Neural cell (in vitro differentiated cells): Measurements from ENCODE around the gene UBXN2A. TPM values are rescaled to one million over a fixed set of nuclear protein-coding genes. Genes with fewer than 3 reads are reported as not detected.

Source experiments
- H2AFZ ChIP-seq: fragments of 200-600, 300-800 bp; sonication (generic), shearing (Covaris generic); 2 replicates; pipeline ENCODE4 v1.6.0; 2014; ENCODE audit warnings: low read depth, mild to moderate bottlenecking, antibody characterized with exemption, low read length, moderate library complexity
- H3F3A ChIP-seq: fragments of 200-600 bp; shearing (Covaris generic); 2 replicates; pipeline ENCODE4 v1.6.1; 2016; ENCODE audit warnings: mild to moderate bottlenecking, moderate library complexity, mixed read lengths, antibody characterized with exemption, low read length; ENCODE audit not compliant: insufficient read depth, poor library complexity, severe bottlenecking
- H3K27ac ChIP-seq: fragments of 200-600, 300-800 bp; sonication (generic), shearing (Covaris generic); 2 replicates; pipeline ENCODE4 v1.5.1; 2014; ENCODE audit warnings: mild to moderate bottlenecking, low read length, moderate library complexity
- H3K27me3 ChIP-seq: fragments of 300-800, 200-600 bp; sonication (generic), shearing (Covaris generic); 2 replicates; pipeline ENCODE4 v1.6.0; 2014; ENCODE audit warnings: mild to moderate bottlenecking, low read depth, low read length, moderate library complexity; ENCODE audit not compliant: insufficient read depth
- H3K36me3 ChIP-seq: fragments of 300-800, 200-600 bp; sonication (generic), shearing (Covaris generic); 2 replicates; pipeline ENCODE4 v1.5.1; 2014; ENCODE audit warnings: mild to moderate bottlenecking, antibody characterized with exemption, low read length, moderate library complexity; ENCODE audit not compliant: insufficient read depth
- H3K4me2 ChIP-seq: fragments of 300-800, 200-600 bp; sonication (generic), shearing (Covaris generic); 2 replicates; pipeline ENCODE4 v1.6.0; 2014; ENCODE audit warnings: mild to moderate bottlenecking, low read length
- H3K4me3 ChIP-seq: fragments of 300-800, 200-600 bp; sonication (generic), shearing (Covaris generic); 2 replicates; pipeline ENCODE4 v1.5.1; 2014; ENCODE audit warnings: mild to moderate bottlenecking, low read length, moderate library complexity
- H3K79me2 ChIP-seq: fragments of 200-600 bp; shearing (Covaris generic); replicated peaks from 2 replicates; pipeline ENCODE4 v1.6.0; 2014; ENCODE audit warnings: mild to moderate bottlenecking, low read length, moderate library complexity; ENCODE audit not compliant: insufficient read depth
- H3K9ac ChIP-seq: fragments of 300-800, 200-600 bp; sonication (generic), shearing (Covaris generic); 2 replicates; pipeline ENCODE4 v1.6.1; 2016; ENCODE audit warnings: mild to moderate bottlenecking, low read length, mixed read lengths
- H3K9me2 ChIP-seq: fragments of 200-600 bp; shearing (Covaris generic); 2 replicates; pipeline ENCODE4 v1.6.1; 2016; ENCODE audit warnings: mild to moderate bottlenecking, low read length, mixed read lengths; ENCODE audit not compliant: insufficient read depth
- H3K9me3 ChIP-seq: fragments of 200-600, 300-800 bp; sonication (generic), shearing (Covaris generic); 2 replicates; pipeline ENCODE4 v1.6.1; 2016; ENCODE audit warnings: mild to moderate bottlenecking, mixed run types, low read length, moderate library complexity, mixed read lengths
- H4K20me1 ChIP-seq: fragments of 200-600 bp; shearing (Covaris generic); 2 replicates; pipeline ENCODE4 v1.6.1; 2016; ENCODE audit warnings: mild to moderate bottlenecking, mixed run types; ENCODE audit not compliant: insufficient read depth
- EP300 ChIP-seq: fragments of 450-650 bp; conservative IDR thresholded peaks from 2 replicates; pipeline ENCODE4 v1.6.1; 2014; ENCODE audit warnings: antibody characterized with exemption, mild to moderate bottlenecking, moderate library complexity; ENCODE audit not compliant: poor library complexity, severe bottlenecking
- EZH2 ChIP-seq: fragments of 200-600, 300-800 bp; shearing (Covaris generic), sonication (generic); IDR thresholded peaks from 2 replicates; pipeline ENCODE4 v1.6.1; 2014; ENCODE audit warnings: antibody characterized with exemption, low read length, borderline replicate concordance, mild to moderate bottlenecking; ENCODE audit not compliant: insufficient read depth, poor library complexity, severe bottlenecking
- MXI1 ChIP-seq: fragments of 450-650 bp; conservative IDR thresholded peaks from 2 replicates; pipeline ENCODE4 v1.6.1; 2014; ENCODE audit warnings: antibody characterized with exemption, mild to moderate bottlenecking; ENCODE audit not compliant: poor library complexity, severe bottlenecking
- POLR2AphosphoS5 ChIP-seq: IDR thresholded peaks from 2 replicates; pipeline ENCODE4 v1.6.1; 2012
- RAD21 ChIP-seq: fragments of 450-650 bp; conservative IDR thresholded peaks from 2 replicates; pipeline ENCODE4 v1.6.1; 2014; ENCODE audit warnings: antibody characterized with exemption, mild to moderate bottlenecking, moderate library complexity
- SMC3 ChIP-seq: fragments of 450-650 bp; conservative IDR thresholded peaks from 2 replicates; pipeline ENCODE4 v1.6.1; 2014; ENCODE audit warnings: antibody characterized with exemption, mild to moderate bottlenecking, moderate library complexity; ENCODE audit not compliant: poor library complexity
- TAF1 ChIP-seq: IDR thresholded peaks from 2 replicates; pipeline ENCODE4 v1.6.1; 2012; ENCODE audit warnings: low read depth
- polyA plus RNA-seq: library from polyadenylated mRNA; depleted of rRNA; stranded (reverse); fragments of >200 nt; gene quantifications from 2 replicates; pipeline ENCODE4 v1.2.3, GENCODE V29; 2014
- TF ChIP-seq, protein P1 (sequence below): IDR thresholded peaks from 2 replicates; pipeline ENCODE4 v1.6.1; 2012; ENCODE audit warnings: borderline replicate concordance
- TF ChIP-seq, protein P2 (sequence below): fragments of 450-650 bp; IDR thresholded peaks from 2 replicates; pipeline ENCODE4 v1.5.1; 2014; ENCODE audit warnings: antibody characterized with exemption, mild to moderate bottlenecking, moderate library complexity; ENCODE audit not compliant: poor library complexity, severe bottlenecking

Gene UBXN2A
- polyA plus RNA-seq, 1 donor from 2014 or later, result 11.0 TPM

DNA sequence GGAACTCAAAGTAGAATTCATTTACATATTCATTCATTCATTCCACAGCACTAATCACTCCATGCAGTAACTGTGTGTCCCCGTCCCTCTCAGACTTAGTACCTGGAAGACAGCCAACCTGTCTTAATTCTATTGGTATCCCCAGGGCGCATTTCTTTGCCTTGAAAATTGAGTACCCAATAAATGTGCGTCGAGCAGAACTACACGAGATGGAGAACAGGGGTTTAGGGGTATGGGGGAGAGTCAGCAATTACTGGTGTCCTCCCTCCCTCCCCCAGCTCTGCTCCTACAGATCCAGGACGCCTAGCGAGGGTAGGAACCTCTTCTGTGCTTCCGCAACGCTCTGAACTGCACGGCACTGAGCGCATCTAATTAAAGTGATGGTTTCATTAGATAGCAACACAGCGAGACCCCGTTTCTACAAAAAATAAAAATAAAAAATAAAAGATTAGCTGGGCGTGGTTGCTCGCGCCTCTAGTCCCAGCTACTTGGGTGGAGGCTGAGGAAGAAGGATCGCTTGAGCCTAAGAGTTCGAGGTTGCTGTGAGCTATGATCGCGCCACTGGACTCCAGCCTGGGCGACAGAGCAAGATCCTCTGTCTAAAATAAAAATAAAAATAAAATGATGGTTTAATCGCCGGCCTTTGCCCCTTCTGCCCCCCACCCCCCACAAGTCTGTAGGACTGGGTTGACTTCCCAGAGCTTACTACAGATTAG lies 108.7 kb downstream of the UBXN2A start:
- Histone ChIP-seq H3K4me3 (peak overlapping the region; percentile 94), H3K27ac (no peak overlapping the region), H3F3A (no peaks in the 10 kb centered on the region), H3K9me3 (no peaks in the 10 kb centered on the region), H4K20me1 (no peaks in the 10 kb centered on the region), H3K4me2 (no peak overlapping the region), H3K36me3 (no peaks in the 10 kb centered on the region), H2AFZ (peak overlapping the region; percentile 83), H3K9me2 (no peaks in the 10 kb centered on the region), H3K79me2 (peaks cover 9% of the 10 kb centered on the region), H3K9ac (peak overlapping the region; percentile 84), H3K27me3 (no peaks in the 10 kb centered on the region)
- TF ChIP-seq POLR2AphosphoS5 (no peak), TAF1 (no peak), EP300 (no peak), EZH2 (no peak), MXI1 (no peak), RAD21 (no peak), SMC3 (no peak)
- TF ChIP-seq, protein P1, sequence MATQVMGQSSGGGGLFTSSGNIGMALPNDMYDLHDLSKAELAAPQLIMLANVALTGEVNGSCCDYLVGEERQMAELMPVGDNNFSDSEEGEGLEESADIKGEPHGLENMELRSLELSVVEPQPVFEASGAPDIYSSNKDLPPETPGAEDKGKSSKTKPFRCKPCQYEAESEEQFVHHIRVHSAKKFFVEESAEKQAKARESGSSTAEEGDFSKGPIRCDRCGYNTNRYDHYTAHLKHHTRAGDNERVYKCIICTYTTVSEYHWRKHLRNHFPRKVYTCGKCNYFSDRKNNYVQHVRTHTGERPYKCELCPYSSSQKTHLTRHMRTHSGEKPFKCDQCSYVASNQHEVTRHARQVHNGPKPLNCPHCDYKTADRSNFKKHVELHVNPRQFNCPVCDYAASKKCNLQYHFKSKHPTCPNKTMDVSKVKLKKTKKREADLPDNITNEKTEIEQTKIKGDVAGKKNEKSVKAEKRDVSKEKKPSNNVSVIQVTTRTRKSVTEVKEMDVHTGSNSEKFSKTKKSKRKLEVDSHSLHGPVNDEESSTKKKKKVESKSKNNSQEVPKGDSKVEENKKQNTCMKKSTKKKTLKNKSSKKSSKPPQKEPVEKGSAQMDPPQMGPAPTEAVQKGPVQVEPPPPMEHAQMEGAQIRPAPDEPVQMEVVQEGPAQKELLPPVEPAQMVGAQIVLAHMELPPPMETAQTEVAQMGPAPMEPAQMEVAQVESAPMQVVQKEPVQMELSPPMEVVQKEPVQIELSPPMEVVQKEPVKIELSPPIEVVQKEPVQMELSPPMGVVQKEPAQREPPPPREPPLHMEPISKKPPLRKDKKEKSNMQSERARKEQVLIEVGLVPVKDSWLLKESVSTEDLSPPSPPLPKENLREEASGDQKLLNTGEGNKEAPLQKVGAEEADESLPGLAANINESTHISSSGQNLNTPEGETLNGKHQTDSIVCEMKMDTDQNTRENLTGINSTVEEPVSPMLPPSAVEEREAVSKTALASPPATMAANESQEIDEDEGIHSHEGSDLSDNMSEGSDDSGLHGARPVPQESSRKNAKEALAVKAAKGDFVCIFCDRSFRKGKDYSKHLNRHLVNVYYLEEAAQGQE, result no peak
- TF ChIP-seq, protein P2, sequence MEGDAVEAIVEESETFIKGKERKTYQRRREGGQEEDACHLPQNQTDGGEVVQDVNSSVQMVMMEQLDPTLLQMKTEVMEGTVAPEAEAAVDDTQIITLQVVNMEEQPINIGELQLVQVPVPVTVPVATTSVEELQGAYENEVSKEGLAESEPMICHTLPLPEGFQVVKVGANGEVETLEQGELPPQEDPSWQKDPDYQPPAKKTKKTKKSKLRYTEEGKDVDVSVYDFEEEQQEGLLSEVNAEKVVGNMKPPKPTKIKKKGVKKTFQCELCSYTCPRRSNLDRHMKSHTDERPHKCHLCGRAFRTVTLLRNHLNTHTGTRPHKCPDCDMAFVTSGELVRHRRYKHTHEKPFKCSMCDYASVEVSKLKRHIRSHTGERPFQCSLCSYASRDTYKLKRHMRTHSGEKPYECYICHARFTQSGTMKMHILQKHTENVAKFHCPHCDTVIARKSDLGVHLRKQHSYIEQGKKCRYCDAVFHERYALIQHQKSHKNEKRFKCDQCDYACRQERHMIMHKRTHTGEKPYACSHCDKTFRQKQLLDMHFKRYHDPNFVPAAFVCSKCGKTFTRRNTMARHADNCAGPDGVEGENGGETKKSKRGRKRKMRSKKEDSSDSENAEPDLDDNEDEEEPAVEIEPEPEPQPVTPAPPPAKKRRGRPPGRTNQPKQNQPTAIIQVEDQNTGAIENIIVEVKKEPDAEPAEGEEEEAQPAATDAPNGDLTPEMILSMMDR, result no peak

DNA sequence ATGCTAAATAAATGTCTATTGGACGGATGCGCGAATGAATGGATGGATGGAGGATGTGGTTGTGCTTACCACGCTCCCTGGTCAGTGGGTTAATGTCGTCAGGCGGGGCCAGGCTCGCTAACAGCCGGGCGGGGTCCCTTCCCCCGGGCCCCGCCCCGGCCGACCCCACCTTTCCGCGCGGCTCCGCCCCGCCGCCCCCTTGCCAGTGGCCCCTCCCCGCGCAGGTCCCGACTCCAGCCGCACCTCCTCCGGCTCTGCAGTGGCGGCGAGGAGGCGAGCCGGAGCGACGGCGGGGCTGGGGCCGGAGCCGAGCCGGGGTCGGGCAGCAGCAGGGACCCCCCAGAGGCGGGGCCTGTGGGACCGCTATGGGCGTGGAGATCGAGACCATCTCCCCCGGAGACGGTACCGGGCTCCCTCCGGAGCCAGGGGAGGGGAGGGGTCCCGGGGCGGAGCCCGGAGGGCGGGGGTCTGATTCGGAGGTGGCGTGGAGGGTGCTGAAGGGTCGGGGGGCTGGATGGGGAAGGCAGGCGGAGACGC lies 109.3 kb downstream of the UBXN2A start, which contains the start of gene FKBP1B:
FKBP1B (plus strand) TSS at position 257 of the 537 bp plus-strand sequence; CDS start at position 366, 109 bp downstream.
- peak within 1 kb of the TSS; percentile 83 for H2AFZ ChIP-seq
- TF ChIP-seq POLR2AphosphoS5 (peak; percentile 66), SMC3 (peak; percentile 6), MXI1 (peak; percentile 43), EZH2 (no peak), TAF1 (peak; percentile 41)
- peak within 1 kb of the TSS; percentile 79 for H3K4me2 ChIP-seq
- H3K9me2 ChIP-seq, result no peaks in the 10 kb centered on the region
- peak within 1 kb of the TSS; percentile 24 for H3K27ac ChIP-seq
- peak within 1 kb of the TSS; percentile 94 for H3K4me3 ChIP-seq
- H3K79me2 ChIP-seq, result peaks cover 9% of the 10 kb centered on the region
- no peaks in the 10 kb centered on the region for H4K20me1 ChIP-seq
- H3K36me3 ChIP-seq, result no peaks in the 10 kb centered on the region
- no peaks in the 10 kb centered on the region for H3K27me3 ChIP-seq
- no peaks in the 10 kb centered on the region for H3F3A ChIP-seq
- peak within 1 kb of the TSS; percentile 84 for H3K9ac ChIP-seq
- no peaks in the 10 kb centered on the region for H3K9me3 ChIP-seq
